SK-N-SH (cell line): ENCODE results near the gene FZD7. TPM values are rescaled to one million over a fixed set of nuclear protein-coding genes. Genes with fewer than 3 reads are reported as not detected.

Source experiments
- CTCF ChIA-PET: fragments of 300-600, 350-600 bp; formaldehyde crosslinking; extraction: SDS; loops from one replicate; lab custom pipeline; 2021; lab: Yijun Ruan, JAX
- POLR2A ChIA-PET: fragments of 350-600 bp; sonication (Branson Sonifier 250); formaldehyde crosslinking; extraction: SDS; loops from one replicate; lab custom pipeline; 2020; ENCODE audit warnings: antibody characterized with exemption, inconsistent platforms; lab: Yijun Ruan, JAX
- DNase-seq: peaks from one replicate; pipeline ENCODE4 v3.0.0; 2012
- H2AFZ ChIP-seq: fragments of 200-600 bp; sonication (generic); 2 replicates; pipeline ENCODE4 v1.8.1; 2016; ENCODE audit warnings: antibody characterized with exemption, mild to moderate bottlenecking, low read depth
- H3F3A ChIP-seq: fragments of 200-600 bp; sonication (generic); replicated peaks from 2 replicates; pipeline ENCODE3; 2016; ENCODE audit warnings: antibody characterized with exemption, mild to moderate bottlenecking; ENCODE audit not compliant: insufficient read depth
- H3K27ac ChIP-seq, 2 experiments: fragments of 200-500 bp in 1 of 2; fragments of 200-600 bp in 1 of 2; sonication (Bioruptor generic) in 1 of 2; sonication (generic), shearing (Covaris generic) in 1 of 2; 2 replicates each; pipeline versions ENCODE4 v1.5.1 to v1.6.1; 2014 to 2016; ENCODE audit warnings: low read depth in 2 of 2, inconsistent platforms in 1 of 2, low read length in 1 of 2, mild to moderate bottlenecking in 1 of 2, mixed read lengths in 1 of 2
- H3K27me3 ChIP-seq: fragments of 200-600 bp; sonication (generic), shearing (Covaris generic); 2 replicates; pipeline ENCODE4 v1.6.1; 2016; ENCODE audit warnings: mixed run types; ENCODE audit not compliant: insufficient read depth
- H3K36me3 ChIP-seq, 2 experiments: fragments of 200-500 bp in 1 of 2; fragments of 200-600 bp in 1 of 2; sonication (Bioruptor generic) in 1 of 2; sonication (generic) in 1 of 2; replicated peaks in 1 of 2; 2 replicates each; pipeline versions ENCODE3 to v1.5.1; 2014 to 2016; ENCODE audit warnings: low read length in 1 of 2, mild to moderate bottlenecking in 1 of 2; ENCODE audit not compliant: insufficient read depth in 2 of 2, control insufficient read depth in 1 of 2
- H3K4me1 ChIP-seq, 2 experiments: fragments of 200-500 bp in 1 of 2; fragments of 200-600 bp in 1 of 2; sonication (Bioruptor generic) in 1 of 2; sonication (generic), shearing (Covaris generic) in 1 of 2; 2 replicates each; pipeline versions ENCODE4 v1.5.1 to v1.6.1; 2014 to 2016; ENCODE audit warnings: low read depth in 1 of 2, low read length in 1 of 2, mixed run types in 1 of 2; ENCODE audit not compliant: insufficient read depth in 2 of 2, control insufficient read depth in 1 of 2
- H3K4me2 ChIP-seq: fragments of 200-600 bp; sonication (generic), shearing (Covaris generic); 2 replicates; pipeline ENCODE4 v1.6.1; 2017; ENCODE audit warnings: mixed run types
- H3K4me3 ChIP-seq, 2 experiments: fragments of 200-500 bp in 1 of 2; fragments of 200-600 bp in 1 of 2; sonication (Bioruptor generic) in 1 of 2; sonication (generic), shearing (Covaris generic) in 1 of 2; 2 replicates each; pipeline versions ENCODE4 v1.5.1 to v1.8.1; 2014 to 2016; ENCODE audit warnings: low read depth in 2 of 2, inconsistent platforms in 1 of 2, low read length in 1 of 2, mild to moderate bottlenecking in 1 of 2, mixed read lengths in 1 of 2, moderate library complexity in 1 of 2
- H3K79me2 ChIP-seq: fragments of 200-600 bp; sonication (generic); 2 replicates; pipeline ENCODE4 v1.8.1; 2017; ENCODE audit warnings: mild to moderate bottlenecking; ENCODE audit not compliant: insufficient read depth
- H3K9ac ChIP-seq: fragments of 200-600 bp; sonication (generic); 2 replicates; pipeline ENCODE4 v1.6.1; 2017; ENCODE audit warnings: mixed run types
- H3K9me2 ChIP-seq: fragments of 200-600 bp; sonication (generic); 2 replicates; pipeline ENCODE4 v1.6.1; 2017; ENCODE audit warnings: mixed run types
- H3K9me3 ChIP-seq: fragments of 200-600 bp; sonication (generic); 2 replicates; pipeline ENCODE4 v1.6.1; 2017; ENCODE audit warnings: mixed run types, mild to moderate bottlenecking, moderate library complexity
- H4K20me1 ChIP-seq: fragments of 200-600 bp; sonication (generic); 2 replicates; pipeline ENCODE4 v1.6.1; 2017; ENCODE audit warnings: mild to moderate bottlenecking, mixed run types; ENCODE audit not compliant: insufficient read depth
- CTCF ChIP-seq: fragments of 200-600 bp; sonication (generic); IDR thresholded peaks from 2 replicates; pipeline ENCODE4 v1.6.1; 2017; ENCODE audit warnings: antibody characterized with exemption, mild to moderate bottlenecking, moderate library complexity
- FOXJ3 ChIP-seq: sonication (generic); formaldehyde crosslinking; IDR thresholded peaks from 2 replicates; pipeline ENCODE4 v1.5.1; 2020; ENCODE audit warnings: mild to moderate bottlenecking, missing genetic modification reagents
- FOXM1 ChIP-seq: IDR thresholded peaks from 2 replicates; pipeline ENCODE4 v1.4.0; 2012; ENCODE audit warnings: low read depth, mild to moderate bottlenecking
- GABPA ChIP-seq: IDR thresholded peaks from 2 replicates; pipeline ENCODE4 v1.4.0; 2012; ENCODE audit warnings: low read depth, mild to moderate bottlenecking
- IRF3 ChIP-seq: fragments of 150-350 bp; IDR thresholded peaks from 2 replicates; pipeline ENCODE4 v1.6.1; 2016; ENCODE audit warnings: mild to moderate bottlenecking, low read depth, low read length
- RAD21 ChIP-seq: IDR thresholded peaks from 2 replicates; pipeline ENCODE4 v1.6.1; 2012; ENCODE audit warnings: mild to moderate bottlenecking, low read length
- RCOR1 ChIP-seq: fragments of 150-350 bp; IDR thresholded peaks from 2 replicates; pipeline ENCODE4 v1.6.1; 2017; ENCODE audit warnings: antibody characterized with exemption, low read length
- REST ChIP-seq: IDR thresholded peaks from 2 replicates; pipeline ENCODE4 v1.6.1; 2012; ENCODE audit warnings: mild to moderate bottlenecking, low read depth, low read length, moderate library complexity
- RFX5 ChIP-seq: IDR thresholded peaks from 2 replicates; pipeline ENCODE4 v1.6.1; 2012; ENCODE audit warnings: mild to moderate bottlenecking, improper control_type of control experiment, low read length
- RXRA ChIP-seq: IDR thresholded peaks from 2 replicates; pipeline ENCODE4 v1.4.0; 2012; ENCODE audit warnings: low read depth, mild to moderate bottlenecking, borderline replicate concordance
- SIN3A ChIP-seq: IDR thresholded peaks from 2 replicates; pipeline ENCODE4 v1.6.1; 2012; ENCODE audit warnings: low read depth, mild to moderate bottlenecking, low read length, moderate library complexity, borderline replicate concordance
- SMC3 ChIP-seq: IDR thresholded peaks from 2 replicates; pipeline ENCODE4 v1.6.1; 2012; ENCODE audit warnings: low read depth, low read length, improper control_type of control experiment
- TAF1 ChIP-seq: IDR thresholded peaks from 2 replicates; pipeline ENCODE4 v1.6.1; 2012; ENCODE audit warnings: low read depth, mild to moderate bottlenecking, low read length, moderate library complexity, borderline replicate concordance
- USF1 ChIP-seq: IDR thresholded peaks from 2 replicates; pipeline ENCODE4 v1.4.0; 2012; ENCODE audit warnings: low read depth, borderline replicate concordance
- YY1 ChIP-seq: IDR thresholded peaks from 2 replicates; pipeline ENCODE4 v1.4.0; 2012; ENCODE audit warnings: low read depth, mild to moderate bottlenecking
- WGBS: methylation state at CpG from one replicate; pipeline ENCODE4 v1.1.6; 2017; ENCODE audit warnings: low lambda C conversion rate; 5-methylcytosine and 5-hydroxymethylcytosine counted together
- polyA plus RNA-seq, 3 experiments: library from polyadenylated mRNA; depleted of rRNA; stranded (reverse); fragments of >200 nt; gene quantifications; 2 replicates each; pipeline ENCODE4 v1.2.3, GENCODE V29; 2012
- TF ChIP-seq, protein P1 (sequence below): IDR thresholded peaks from 2 replicates; pipeline ENCODE4 v1.4.0; 2012; ENCODE audit warnings: low read depth
- TF ChIP-seq, protein P2 (sequence below): IDR thresholded peaks from 2 replicates; pipeline ENCODE4 v1.4.0; 2012; ENCODE audit warnings: low read depth, borderline replicate concordance

The FZD7 gene
- polyA plus RNA-seq, 1 of the 3 experiments (the other 2 are of a cell fraction), result 19.7 TPM

- Histone ChIP-seq H4K20me1 (no peaks in the 10 kb centered on the region), H3K4me3 (no peak overlapping the region), H3K9me3 (0 out of 2 replicates have a peak, but pooled peaks cover 3% of the 10 kb centered on the region)
- no peak for DNase-seq
- WGBS, result 89% methylated on average over 5 of the region's 5 CpGs
- TF ChIP-seq YY1 (no peak), RAD21 (no peak), SMC3 (no peak), CTCF (no peak), GABPA (no peak), RFX5 (no peak), RXRA (no peak), USF1 (no peak), IRF3 (no peak)
- TF ChIP-seq, protein P1, sequence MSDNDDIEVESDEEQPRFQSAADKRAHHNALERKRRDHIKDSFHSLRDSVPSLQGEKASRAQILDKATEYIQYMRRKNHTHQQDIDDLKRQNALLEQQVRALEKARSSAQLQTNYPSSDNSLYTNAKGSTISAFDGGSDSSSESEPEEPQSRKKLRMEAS, result no peak
- TF ChIP-seq, protein P2, sequence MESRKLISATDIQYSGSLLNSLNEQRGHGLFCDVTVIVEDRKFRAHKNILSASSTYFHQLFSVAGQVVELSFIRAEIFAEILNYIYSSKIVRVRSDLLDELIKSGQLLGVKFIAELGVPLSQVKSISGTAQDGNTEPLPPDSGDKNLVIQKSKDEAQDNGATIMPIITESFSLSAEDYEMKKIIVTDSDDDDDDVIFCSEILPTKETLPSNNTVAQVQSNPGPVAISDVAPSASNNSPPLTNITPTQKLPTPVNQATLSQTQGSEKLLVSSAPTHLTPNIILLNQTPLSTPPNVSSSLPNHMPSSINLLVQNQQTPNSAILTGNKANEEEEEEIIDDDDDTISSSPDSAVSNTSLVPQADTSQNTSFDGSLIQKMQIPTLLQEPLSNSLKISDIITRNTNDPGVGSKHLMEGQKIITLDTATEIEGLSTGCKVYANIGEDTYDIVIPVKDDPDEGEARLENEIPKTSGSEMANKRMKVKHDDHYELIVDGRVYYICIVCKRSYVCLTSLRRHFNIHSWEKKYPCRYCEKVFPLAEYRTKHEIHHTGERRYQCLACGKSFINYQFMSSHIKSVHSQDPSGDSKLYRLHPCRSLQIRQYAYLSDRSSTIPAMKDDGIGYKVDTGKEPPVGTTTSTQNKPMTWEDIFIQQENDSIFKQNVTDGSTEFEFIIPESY, result no peak
- TF ChIP-seq, all 33 proteins: peak for 0
- H3K9ac ChIP-seq, result no peak overlapping the region
- H2AFZ ChIP-seq, result no peak overlapping the region
- CTCF ChIA-PET, result interaction anchor here (0.8 kb wide), 1 partner anchor 113 kb away, joined by 3 read pairs; no protein-coding TSS in a partner anchor
- no peaks in the 10 kb centered on the region for H3K27me3 ChIP-seq
- no peak overlapping the region for H3K4me2 ChIP-seq
- no peak overlapping the region for H3K27ac ChIP-seq
- POLR2A ChIA-PET, result no interaction called here
- H3K79me2 ChIP-seq, result no peaks in the 10 kb centered on the region
- H3K9me2 ChIP-seq, result no peaks in the 10 kb centered on the region
- peaks cover 0 to 9% of the 10 kb centered on the region in 2 experiments; a peak in 1 of 4 replicates for H3K4me1 ChIP-seq
- peaks cover 0 to 4% of the 10 kb centered on the region in 2 experiments for H3K36me3 ChIP-seq
- no peaks in the 10 kb centered on the region for H3F3A ChIP-seq
These were observed 45.7 kb downstream of the FZD7 start for GRCh38 chr2:202079310-202079709.

DNA sequence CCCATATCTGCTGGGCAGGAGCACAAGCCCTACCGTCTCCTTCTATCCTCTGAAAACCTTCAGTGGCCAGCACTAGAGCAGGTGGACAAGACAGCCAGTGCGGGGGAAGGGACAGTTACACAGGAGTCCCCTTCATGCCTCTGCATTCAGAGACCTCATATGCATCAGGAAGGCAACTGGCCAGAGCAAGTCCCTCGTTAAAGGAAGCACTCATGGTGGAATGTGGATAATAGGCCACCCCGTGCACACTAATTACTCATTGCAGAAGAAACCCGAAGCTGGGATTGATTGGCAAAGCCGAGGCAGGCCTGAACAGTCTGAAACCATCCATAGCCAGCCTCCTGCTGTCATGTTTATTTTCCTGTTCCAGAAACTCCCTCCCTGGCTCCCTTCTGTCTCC, 50.6 kb downstream of the FZD7 start:
- POLR2A ChIA-PET, result no interaction called here
- Histone ChIP-seq H3K4me2 (no peak overlapping the region), H3K79me2 (no peaks in the 10 kb centered on the region), H3K4me3 (no peak overlapping the region), H4K20me1 (no peaks in the 10 kb centered on the region), H3K4me1 (peaks cover 0 to 10% of the 10 kb centered on the region in 2 experiments; a peak in 1 of 4 replicates), H3K9me2 (no peaks in the 10 kb centered on the region), H2AFZ (no peak overlapping the region), H3K27ac (no peak overlapping the region), H3K27me3 (no peaks in the 10 kb centered on the region), H3K36me3 (peaks cover 0 to 4% of the 10 kb centered on the region in 2 experiments), H3F3A (no peaks in the 10 kb centered on the region), H3K9me3 (0 out of 2 replicates have a peak, but pooled peaks cover 3% of the 10 kb centered on the region), H3K9ac (no peak overlapping the region)
- no peak for DNase-seq
- 78% methylated on average over 6 of the region's 6 CpGs for WGBS
- CTCF ChIA-PET, result no interaction called here
- TF ChIP-seq SIN3A, result no peak
- TF ChIP-seq TAF1, result no peak
- no peak for TF ChIP-seq IRF3
- no peak for TF ChIP-seq FOXM1
- TF ChIP-seq RFX5, result no peak
- TF ChIP-seq FOXJ3, result no peak
- no peak for TF ChIP-seq RCOR1
- TF ChIP-seq REST, result no peak
